Measurements from ENCODE around the gene ELMO1. TPM values are rescaled to one million over a fixed set of nuclear protein-coding genes. Genes with fewer than 3 reads are reported as not detected.

ELMO1 gene
- total and polyA plus RNA-seq, 5 experiments from 2014 or later, result 26.9 to 120 (median 58.4) TPM

DNA sequence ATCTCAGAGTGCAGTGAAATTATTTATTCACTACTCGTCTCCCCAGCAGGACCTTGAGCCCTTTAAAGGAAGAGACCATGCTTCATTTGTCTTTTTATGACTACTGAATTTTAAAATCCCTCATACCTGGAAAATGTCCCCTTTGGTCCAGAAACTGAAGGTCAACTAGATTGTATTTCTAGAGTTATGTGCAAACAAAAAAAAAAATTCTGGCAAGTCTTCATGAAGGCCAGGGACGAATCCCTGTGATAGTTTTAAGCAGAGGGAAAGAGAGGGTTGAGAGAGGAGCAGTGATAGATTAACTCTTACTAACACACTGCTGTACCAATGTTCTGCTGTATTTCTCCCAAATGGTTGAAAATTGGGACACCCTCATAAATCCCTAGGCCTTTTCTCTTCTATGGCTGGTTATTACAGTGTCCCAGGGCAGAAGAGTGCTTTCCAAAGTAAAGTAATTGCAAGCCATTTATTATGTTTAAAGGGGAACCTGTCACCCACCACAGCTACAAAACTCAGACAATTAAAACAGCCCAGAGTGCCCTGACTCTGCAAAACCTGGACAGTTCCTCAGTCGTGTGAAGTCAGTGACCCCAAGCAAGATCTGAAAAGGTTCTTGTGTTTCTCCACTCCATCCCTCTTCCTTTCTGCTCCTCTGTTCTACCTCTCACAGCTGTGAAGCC, 541.6 kb downstream of the ELMO1 start:
- H3K4me3 Mint-ChIP-seq, result no peak overlapping the region
- DNase-seq, result no peak
- no peaks in the 10 kb centered on the region for H3K27me3 Mint-ChIP-seq
- H3K36me3 Mint-ChIP-seq, result peaks cover 10 to 40% (median 34%) of the 10 kb centered on the region in 3 donors
- POLR2A ChIA-PET, result no interaction called here
- H3K27ac Mint-ChIP-seq, result peak overlapping the region in 3 of 10 donors; percentile 46 to 72 (median 54)
- ATAC-seq, result no peak
- peaks cover 2 to 34% (median 17%) of the 10 kb centered on the region in 4 donors for H3K4me1 Mint-ChIP-seq
- H3K9me3 Mint-ChIP-seq, result peaks cover 0 to 26% (median 0%) of the 10 kb centered on the region in 9 donors

DNA sequence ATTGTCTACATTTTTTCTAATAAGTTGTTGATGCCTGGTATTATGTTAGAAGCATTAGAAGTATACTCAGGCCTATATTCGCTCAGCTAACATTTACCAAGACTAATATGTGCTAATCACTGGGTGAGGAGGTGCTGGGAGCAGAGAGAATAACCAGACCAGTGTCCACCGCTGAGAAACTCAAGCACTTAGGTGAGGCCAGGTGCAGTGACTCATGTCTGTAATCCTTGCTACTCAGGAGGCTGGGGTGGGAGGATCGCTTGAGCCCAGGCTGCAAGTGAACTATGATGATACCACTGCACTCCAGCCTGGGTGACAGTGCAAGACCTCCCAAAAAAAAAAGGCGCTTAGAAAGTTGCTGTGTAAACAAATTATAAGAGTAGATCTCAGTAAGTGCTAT, 542.2 kb downstream of the ELMO1 start:
- no peak overlapping the region for H3K4me3 Mint-ChIP-seq
- no peaks in the 10 kb centered on the region for H3K27me3 Mint-ChIP-seq
- peaks cover 14 to 41% (median 30%) of the 10 kb centered on the region in 3 donors for H3K36me3 Mint-ChIP-seq
- H3K9me3 Mint-ChIP-seq, result peaks cover 0 to 26% (median 0%) of the 10 kb centered on the region in 9 donors
- peaks cover 1 to 34% (median 16%) of the 10 kb centered on the region in 4 donors for H3K4me1 Mint-ChIP-seq
- POLR2A ChIA-PET, result no interaction called here
- peak overlapping the region in 3 of 10 donors; percentile 8 to 81 (median 38) for H3K27ac Mint-ChIP-seq
- no peak for ATAC-seq
- DNase-seq, result no peak

DNA sequence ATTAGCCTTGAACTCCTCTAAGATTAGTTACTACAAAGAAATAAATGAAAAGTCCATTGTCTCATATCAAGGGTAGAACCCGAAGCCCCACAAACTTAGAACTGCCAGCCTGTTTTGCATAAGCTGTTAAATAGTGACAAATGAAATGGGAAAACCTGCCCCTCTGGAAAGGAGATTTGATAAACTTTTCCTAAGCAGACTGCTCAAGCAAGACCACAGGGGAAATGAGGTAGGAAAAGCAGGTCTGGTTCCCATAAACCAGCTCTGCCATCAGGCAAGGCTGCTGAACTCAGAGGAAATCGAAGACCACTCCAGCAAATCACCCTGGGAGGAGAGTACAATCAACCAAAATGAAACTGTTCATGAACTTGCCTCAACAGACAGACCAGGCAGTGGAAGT, 542.8 kb downstream of the ELMO1 start:
- no peaks in the 10 kb centered on the region for H3K27me3 Mint-ChIP-seq
- H3K36me3 Mint-ChIP-seq, result peaks cover 18 to 40% (median 32%) of the 10 kb centered on the region in 3 donors
- peak overlapping the region in 2 of 10 donors; percentile 40 to 58 for H3K27ac Mint-ChIP-seq
- peaks cover 1 to 34% (median 16%) of the 10 kb centered on the region in 4 donors for H3K4me1 Mint-ChIP-seq
- POLR2A ChIA-PET, result no interaction called here
- ATAC-seq, result no peak
- H3K9me3 Mint-ChIP-seq, result peaks cover 0 to 25% (median 0%) of the 10 kb centered on the region in 9 donors
- no peak for DNase-seq
- no peak overlapping the region for H3K4me3 Mint-ChIP-seq

DNA sequence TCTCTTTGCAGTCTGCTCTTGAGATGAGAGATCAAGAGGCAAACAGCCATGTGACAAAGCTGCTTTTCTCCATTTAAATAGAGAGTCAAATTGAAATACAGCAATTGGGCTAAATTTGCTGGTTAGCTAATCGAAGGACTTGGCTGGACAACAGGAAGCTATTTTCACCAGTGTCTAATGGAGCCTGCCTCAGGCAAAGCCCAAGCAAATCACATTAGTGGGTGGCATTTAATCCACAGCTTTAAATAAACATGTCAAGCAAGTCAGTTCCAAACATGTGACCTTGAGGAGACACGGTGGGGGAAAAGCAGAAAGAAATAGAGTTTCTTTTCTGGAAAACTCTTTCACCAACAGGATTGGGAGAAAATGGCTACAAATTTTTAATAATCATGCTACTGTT, 543.9 kb downstream of the ELMO1 start:
- Mint-ChIP-seq H3K4me1 (peaks cover 0 to 23% (median 15%) of the 10 kb centered on the region in 4 donors), H3K36me3 (peaks cover 23 to 41% (median 28%) of the 10 kb centered on the region in 3 donors), H3K27me3 (no peaks in the 10 kb centered on the region), H3K9me3 (peaks cover 0 to 14% (median 0%) of the 10 kb centered on the region in 9 donors), H3K4me3 (no peak overlapping the region), H3K27ac (peak overlapping the region in 1 of 10 donors; percentile 4)
- no peak for DNase-seq
- POLR2A ChIA-PET, result no interaction called here
- no peak for ATAC-seq

DNA sequence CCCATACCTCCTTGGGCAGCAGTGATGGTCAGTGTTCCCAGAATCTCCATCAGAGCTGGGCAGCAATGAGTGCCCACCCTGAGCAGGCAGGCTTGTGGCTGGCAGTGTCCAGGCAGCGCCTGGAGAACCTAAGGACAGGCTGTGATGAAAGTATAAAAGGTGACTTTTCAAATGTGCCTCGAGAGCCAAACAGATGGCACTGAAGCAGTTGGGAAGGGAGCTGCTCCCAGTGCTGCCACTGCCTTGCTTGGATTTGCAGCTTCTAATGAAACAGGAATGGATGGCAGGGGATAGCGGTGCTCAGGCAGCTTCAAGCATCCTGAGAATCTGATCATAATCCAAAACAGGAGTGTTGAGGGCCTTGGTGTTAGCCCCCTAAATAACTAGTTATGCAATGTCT, 544.6 kb downstream of the ELMO1 start:
- Mint-ChIP-seq H3K27ac (peak overlapping the region in 1 of 10 donors; percentile 15), H3K36me3 (peaks cover 23 to 34% (median 25%) of the 10 kb centered on the region in 3 donors), H3K9me3 (peaks cover 0 to 12% (median 0%) of the 10 kb centered on the region in 9 donors), H3K27me3 (no peaks in the 10 kb centered on the region), H3K4me1 (peaks cover 0 to 20% (median 14%) of the 10 kb centered on the region in 4 donors), H3K4me3 (no peak overlapping the region)
- no peak for DNase-seq
- POLR2A ChIA-PET, result no interaction called here
- ATAC-seq, result no peak

DNA sequence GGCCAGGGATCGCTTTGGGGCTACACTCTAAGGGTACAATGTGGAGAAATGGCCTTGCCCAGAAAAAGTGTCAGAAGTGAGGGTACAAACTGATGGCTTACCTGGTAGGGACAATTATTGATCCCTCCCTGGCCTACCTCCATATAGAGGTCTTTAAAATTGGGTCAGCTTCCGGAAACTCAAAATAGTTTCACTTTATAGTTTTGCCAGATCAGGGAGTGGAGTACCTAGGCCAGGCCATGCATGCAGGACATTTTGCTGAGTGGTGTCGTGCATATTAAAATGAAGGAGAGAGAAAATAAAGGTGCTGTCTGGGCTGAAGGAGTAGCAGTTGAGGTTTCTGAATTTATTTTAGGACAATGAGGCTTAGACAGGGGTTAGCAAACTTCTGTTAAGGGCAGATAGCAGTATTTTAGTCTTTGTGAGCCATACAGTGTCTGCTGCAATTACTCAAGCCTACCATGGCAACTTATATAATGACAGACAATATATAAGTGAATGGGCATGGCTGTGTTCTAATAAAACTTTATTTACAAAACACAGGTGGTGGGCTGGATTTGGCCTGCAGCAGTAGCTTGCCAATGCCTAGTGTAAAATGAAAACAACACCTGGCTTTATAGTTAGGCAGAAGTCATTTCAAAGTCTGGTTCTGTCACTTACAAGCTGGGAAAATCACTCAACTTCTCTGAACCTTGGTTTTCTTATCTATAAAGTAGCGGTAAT, 547.5 kb downstream of the ELMO1 start:
- Mint-ChIP-seq H3K9me3 (peaks cover 0 to 12% (median 0%) of the 10 kb centered on the region in 9 donors), H3K27me3 (no peaks in the 10 kb centered on the region), H3K4me3 (no peak overlapping the region), H3K36me3 (peaks cover 22 to 32% (median 31%) of the 10 kb centered on the region in 3 donors), H3K27ac (peak overlapping the region in 1 of 10 donors; percentile 24), H3K4me1 (peaks cover 0 to 22% (median 16%) of the 10 kb centered on the region in 4 donors)
- ATAC-seq, result no peak
- DNase-seq, result no peak
- POLR2A ChIA-PET, result no interaction called here

DNA sequence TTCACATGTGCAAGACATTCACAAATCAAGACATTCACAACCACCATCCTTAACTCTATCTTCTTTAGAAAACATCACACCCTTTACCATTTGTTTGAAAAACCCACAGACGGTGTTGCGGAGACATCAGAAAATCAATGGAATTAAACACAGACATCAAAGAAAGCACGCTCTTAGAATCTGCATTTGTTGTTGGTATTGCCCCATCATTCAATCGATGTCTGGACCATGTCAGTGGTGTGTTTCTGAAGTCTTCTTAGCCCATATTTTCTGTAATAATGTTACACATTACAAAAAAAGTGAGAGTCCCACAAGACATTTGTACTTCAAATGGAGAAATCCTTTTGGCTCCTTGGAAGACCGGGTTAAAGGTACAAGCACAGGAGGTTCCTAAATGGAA, 550.5 kb downstream of the ELMO1 start:
- DNase-seq (no peak), ATAC-seq (no peak)
- Mint-ChIP-seq H3K27me3 (no peaks in the 10 kb centered on the region), H3K4me3 (no peak overlapping the region), H3K27ac (no peak overlapping the region), H3K4me1 (peaks cover 11 to 25% (median 19%) of the 10 kb centered on the region in 4 donors), H3K36me3 (peaks cover 38 to 41% (median 40%) of the 10 kb centered on the region in 3 donors), H3K9me3 (peaks cover 0 to 8% (median 0%) of the 10 kb centered on the region in 9 donors)
- POLR2A ChIA-PET, result no interaction called here

DNA sequence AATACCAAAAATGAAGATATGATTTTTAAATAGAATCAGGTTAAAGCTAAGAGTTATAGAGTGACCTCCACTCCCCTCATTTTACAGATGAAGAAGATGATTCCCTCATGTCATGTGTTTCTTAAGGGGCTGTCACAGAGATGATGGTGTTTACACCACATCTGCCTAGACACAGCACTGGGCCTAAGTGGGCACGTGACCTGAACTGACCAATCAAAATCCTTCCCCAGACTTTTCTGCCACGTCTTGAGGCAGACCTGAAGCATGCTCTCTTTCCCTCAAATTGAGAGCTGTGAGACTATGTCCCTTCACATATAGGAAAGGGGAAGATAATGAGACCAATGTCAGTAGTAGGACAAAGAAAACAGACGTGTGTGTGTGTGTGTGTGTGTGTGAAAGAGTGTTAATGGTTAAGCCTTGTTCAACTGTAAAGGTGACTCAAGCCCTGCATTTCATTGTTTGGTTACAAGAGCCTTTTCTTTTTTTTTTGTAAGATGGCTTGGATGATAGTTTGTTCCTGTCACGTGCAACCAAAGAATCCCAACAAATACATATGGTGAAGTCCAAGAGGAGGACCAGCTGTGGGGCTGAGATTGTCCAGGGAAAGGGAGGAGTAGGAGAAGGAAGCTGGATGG, 551.6 kb downstream of the ELMO1 start:
- no peak for DNase-seq

DNA sequence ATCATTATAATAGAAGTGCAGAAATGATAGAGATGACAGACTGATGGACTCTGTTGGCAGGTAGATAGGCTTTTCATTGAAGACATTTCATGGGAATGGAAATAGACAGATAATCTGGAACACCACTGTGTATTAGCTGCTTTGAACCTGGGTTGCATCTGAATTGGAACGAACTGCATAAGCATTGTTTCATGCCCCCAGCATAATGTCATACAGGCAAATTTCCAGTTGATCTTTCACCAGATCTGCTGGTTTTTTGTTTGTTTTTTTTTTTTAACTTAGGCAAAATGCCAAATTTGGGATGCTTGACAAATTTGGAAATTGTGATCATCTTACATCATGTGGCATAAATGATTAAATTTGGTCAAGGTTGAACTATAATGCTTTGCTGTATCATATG, 552.2 kb downstream of the ELMO1 start:
- Mint-ChIP-seq H3K4me3 (no peak overlapping the region), H3K9me3 (peaks cover 0 to under 1% (median 0%) of the 10 kb centered on the region in 9 donors), H3K36me3 (peaks cover 36 to 50% (median 40%) of the 10 kb centered on the region in 3 donors), H3K27ac (no peak overlapping the region), H3K4me1 (peaks cover 11 to 23% (median 13%) of the 10 kb centered on the region in 4 donors), H3K27me3 (no peaks in the 10 kb centered on the region)
- DNase-seq (no peak), ATAC-seq (no peak)
- POLR2A ChIA-PET, result no interaction called here

More for the DNA sequence above, 551.6 kb downstream of the ELMO1 start:
- no peak for ATAC-seq
- no peak overlapping the region for H3K4me3 Mint-ChIP-seq
- peak overlapping the region in 2 of 10 donors; percentile 5 to 15 for H3K27ac Mint-ChIP-seq
- no peaks in the 10 kb centered on the region for H3K9me3 Mint-ChIP-seq
- H3K27me3 Mint-ChIP-seq, result no peaks in the 10 kb centered on the region
- peaks cover 11 to 23% (median 14%) of the 10 kb centered on the region in 4 donors for H3K4me1 Mint-ChIP-seq
- H3K36me3 Mint-ChIP-seq, result peaks cover 34 to 46% (median 41%) of the 10 kb centered on the region in 3 donors
- POLR2A ChIA-PET, result interaction anchor here (0.7 kb wide), 1 partner anchor 29 kb away, joined by 3 read pairs; no protein-coding TSS in a partner anchor

DNA sequence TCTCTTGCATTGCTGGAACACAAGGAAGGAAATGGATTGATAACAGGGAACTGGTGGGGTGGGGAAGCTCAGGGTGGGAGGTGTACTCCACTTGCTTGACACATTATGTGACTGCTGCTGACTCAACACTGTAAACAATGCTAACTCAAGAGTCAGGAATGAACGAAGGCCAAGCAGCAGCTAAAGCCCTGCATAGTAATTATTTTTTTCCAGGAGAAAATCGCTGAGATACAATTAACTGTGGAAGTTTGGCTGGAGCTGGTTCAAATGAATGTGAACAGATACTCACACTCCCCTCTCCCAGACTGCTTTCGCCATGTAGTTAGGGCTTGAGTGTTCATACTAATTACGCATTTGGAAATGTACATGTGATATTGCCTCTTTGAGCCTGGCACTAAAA, 553.5 kb downstream of the ELMO1 start:
- H3K27ac Mint-ChIP-seq, result no peak overlapping the region
- peaks cover 0 to 7% (median 0%) of the 10 kb centered on the region in 9 donors for H3K9me3 Mint-ChIP-seq
- ATAC-seq (no peak), DNase-seq (no peak)
- H3K4me1 Mint-ChIP-seq, result peaks cover 11 to 26% (median 20%) of the 10 kb centered on the region in 4 donors
- no peak overlapping the region for H3K4me3 Mint-ChIP-seq
- H3K27me3 Mint-ChIP-seq, result no peaks in the 10 kb centered on the region
- POLR2A ChIA-PET, result no interaction called here
- H3K36me3 Mint-ChIP-seq, result peaks cover 37 to 44% (median 39%) of the 10 kb centered on the region in 3 donors

DNA sequence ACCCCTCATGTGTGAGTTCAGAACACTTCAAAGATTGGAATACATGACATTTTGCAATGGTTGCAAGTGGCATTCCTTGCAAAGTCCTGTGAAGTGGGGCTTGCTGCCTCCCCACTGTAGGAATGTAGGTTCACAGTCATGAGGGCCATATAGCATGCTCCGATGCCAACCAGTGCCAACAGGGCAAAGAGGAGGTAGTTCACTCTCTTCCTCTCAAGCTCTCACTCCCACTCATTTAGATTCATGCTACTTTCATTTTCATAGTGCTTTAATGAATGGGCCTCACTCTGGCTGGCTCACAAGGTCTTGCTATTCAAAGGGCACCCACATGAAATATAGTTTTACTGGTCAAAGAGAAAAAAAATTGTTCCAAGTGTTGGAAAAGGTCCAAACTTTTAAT, 554.5 kb downstream of the ELMO1 start:
- DNase-seq, result no peak
- Mint-ChIP-seq H3K9me3 (peaks cover 0 to 7% (median 0%) of the 10 kb centered on the region in 9 donors), H3K27me3 (no peaks in the 10 kb centered on the region), H3K36me3 (peaks cover 35 to 44% (median 39%) of the 10 kb centered on the region in 3 donors), H3K27ac (peak overlapping the region in 3 of 10 donors; percentile 26 to 85 (median 61)), H3K4me1 (peaks cover 11 to 26% (median 20%) of the 10 kb centered on the region in 4 donors), H3K4me3 (no peak overlapping the region)
- POLR2A ChIA-PET, result no interaction called here
- ATAC-seq, result no peak

DNA sequence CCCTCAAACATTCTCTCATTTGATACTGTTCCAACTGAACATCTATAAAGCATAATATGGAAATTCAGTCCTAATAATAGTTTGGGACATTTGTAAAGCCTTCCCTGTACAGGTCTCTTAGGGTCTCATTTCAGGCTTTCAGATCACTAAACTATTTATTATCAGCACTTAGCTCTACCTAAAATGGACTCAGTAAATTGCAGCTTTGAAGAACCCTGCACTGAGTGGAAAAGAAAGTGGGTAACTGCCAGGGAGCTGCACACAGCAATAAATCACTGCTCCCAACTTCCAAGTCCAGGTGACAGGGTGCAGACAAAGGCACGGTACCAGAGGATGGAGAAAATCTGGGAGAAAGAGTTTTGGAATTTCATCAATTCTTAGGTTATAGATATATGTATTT, 559.5 kb downstream of the ELMO1 start:
- Mint-ChIP-seq H3K36me3 (peaks cover 27 to 68% (median 62%) of the 10 kb centered on the region in 3 donors), H3K27me3 (no peaks in the 10 kb centered on the region), H3K4me1 (peaks cover 7 to 11% (median 9%) of the 10 kb centered on the region in 4 donors), H3K9me3 (peaks cover 0 to 7% (median 0%) of the 10 kb centered on the region in 9 donors), H3K4me3 (no peak overlapping the region), H3K27ac (peak overlapping the region in 2 of 10 donors; percentile 29 to 61)
- DNase-seq (no peak), ATAC-seq (no peak)
- POLR2A ChIA-PET, result no interaction called here

All from naive thymus-derived CD8-positive, alpha-beta T cell (primary cell).